K562 (cell line): Measurements from ENCODE around the gene MYL6B. TPM values are rescaled to one million over a fixed set of nuclear protein-coding genes. Genes with fewer than 3 reads are reported as not detected.

Experiments used
- CC2D1A ChIP-seq: fragments of 450-650 bp; IDR thresholded peaks from 2 replicates; pipeline ENCODE4 v1.6.1; 2017; ENCODE audit warnings: mild to moderate bottlenecking
- HNRNPL ChIP-seq: fragments of 200-400 bp; formaldehyde crosslinking; IDR thresholded peaks from 2 replicates; pipeline ENCODE4 v1.6.1; 2017; ENCODE audit warnings: low read depth, mild to moderate bottlenecking, low read length
- IFI16 ChIP-seq: fragments of 250-450 bp; sonication (Bioruptor Pico); IDR thresholded peaks from 2 replicates; pipeline ENCODE4 v2.1.2; 2022; ENCODE audit warnings: mild to moderate bottlenecking, inconsistent platforms
- KLF13 ChIP-seq: fragments of 450-650 bp; IDR thresholded peaks from 2 replicates; pipeline ENCODE4 v1.6.1; 2016; ENCODE audit warnings: missing genetic modification characterization, low read depth, mild to moderate bottlenecking, missing compliant biosample characterization, moderate library complexity, borderline replicate concordance
- MBD2 ChIP-seq: sonication (generic); IDR thresholded peaks from 2 replicates; pipeline ENCODE4 v1.6.1; 2016; ENCODE audit warnings: low read depth, borderline replicate concordance
- MED1 ChIP-seq: sonication (generic); formaldehyde crosslinking; IDR thresholded peaks from 2 replicates; pipeline ENCODE4 v1.8.1; 2023; ENCODE audit warnings: missing genetic modification reagents, borderline replicate concordance
- RUNX1 ChIP-seq: sonication (generic); IDR thresholded peaks from 2 replicates; pipeline ENCODE4 v1.6.1; 2016; ENCODE audit warnings: antibody characterized with exemption, low read depth
- STAT5A ChIP-seq: IDR thresholded peaks from 2 replicates; pipeline ENCODE4 v1.6.1; 2012; ENCODE audit warnings: low read length, inconsistent platforms, borderline replicate concordance
- ZNF197 ChIP-seq: fragments of 200-800 bp; sonication (Bioruptor generic); IDR thresholded peaks from 2 replicates; pipeline ENCODE4 v1.6.1; 2016; ENCODE audit warnings: low read depth, missing genetic modification characterization, missing compliant biosample characterization
- polyA plus RNA-seq, 8 experiments: library from polyadenylated mRNA; depleted of rRNA in 4 of 8; stranded (reverse) in 5 of 8; unstranded in 3 of 8; fragments of >200 nt; fragmentation: Nextera tagmentation in 2 of 8; fragmentation: Illumina TruSeq in 1 of 8; extraction: Ambion mirVana in 2 of 8; extraction: Trizol in 1 of 8; gene quantifications; 2 replicates each; pipeline versions ENCODE4 v1.2.1 to v1.2.3, GENCODE V29; 2011 to 2014; ENCODE audit warnings: inconsistent platforms in 1 of 8, missing spikeins in 1 of 8
- total RNA-seq, 7 experiments: library from RNA; depleted of rRNA in 6 of 7; stranded (reverse); fragments of >200 nt in 6 of 7; fragmentation: Illumina TruSeq in 2 of 7; extraction: Trizol in 2 of 7; gene quantifications; 2 replicates each; pipeline versions ENCODE4 v1.2.1 to v1.2.3, GENCODE V29; 2011 to 2021; ENCODE audit warnings: low replicate concordance in 1 of 7
- TF ChIP-seq, protein P1 (sequence below): fragments of 250-450 bp; sonication (Bioruptor Pico); IDR thresholded peaks from 2 replicates; pipeline ENCODE4 v1.6.1; 2021; ENCODE audit warnings: mild to moderate bottlenecking
- TF ChIP-seq, protein P2 (sequence below): fragments of 250-450 bp; sonication (Bioruptor Pico); IDR thresholded peaks from 2 replicates; pipeline ENCODE4 v1.4.0; 2020; ENCODE audit warnings: mild to moderate bottlenecking, moderate library complexity
- TF ChIP-seq, protein P3 (sequence below): sonication (generic); formaldehyde crosslinking; IDR thresholded peaks from 2 replicates; pipeline ENCODE4 v1.8.0; 2022; ENCODE audit warnings: mild to moderate bottlenecking, missing genetic modification reagents
- TF ChIP-seq, protein P4 (sequence below): fragments of 450-650 bp; IDR thresholded peaks from 2 replicates; pipeline ENCODE4 v1.6.1; 2014; ENCODE audit warnings: low read depth, mild to moderate bottlenecking, moderate library complexity, borderline replicate concordance

MYL6B gene
- total and polyA plus RNA-seq, 9 of the 15 experiments (the other 6 are each of a cell fraction or from before 2014, with no cell fraction given), result 42.8 to 77.3 (median 68.6) TPM

DNA sequence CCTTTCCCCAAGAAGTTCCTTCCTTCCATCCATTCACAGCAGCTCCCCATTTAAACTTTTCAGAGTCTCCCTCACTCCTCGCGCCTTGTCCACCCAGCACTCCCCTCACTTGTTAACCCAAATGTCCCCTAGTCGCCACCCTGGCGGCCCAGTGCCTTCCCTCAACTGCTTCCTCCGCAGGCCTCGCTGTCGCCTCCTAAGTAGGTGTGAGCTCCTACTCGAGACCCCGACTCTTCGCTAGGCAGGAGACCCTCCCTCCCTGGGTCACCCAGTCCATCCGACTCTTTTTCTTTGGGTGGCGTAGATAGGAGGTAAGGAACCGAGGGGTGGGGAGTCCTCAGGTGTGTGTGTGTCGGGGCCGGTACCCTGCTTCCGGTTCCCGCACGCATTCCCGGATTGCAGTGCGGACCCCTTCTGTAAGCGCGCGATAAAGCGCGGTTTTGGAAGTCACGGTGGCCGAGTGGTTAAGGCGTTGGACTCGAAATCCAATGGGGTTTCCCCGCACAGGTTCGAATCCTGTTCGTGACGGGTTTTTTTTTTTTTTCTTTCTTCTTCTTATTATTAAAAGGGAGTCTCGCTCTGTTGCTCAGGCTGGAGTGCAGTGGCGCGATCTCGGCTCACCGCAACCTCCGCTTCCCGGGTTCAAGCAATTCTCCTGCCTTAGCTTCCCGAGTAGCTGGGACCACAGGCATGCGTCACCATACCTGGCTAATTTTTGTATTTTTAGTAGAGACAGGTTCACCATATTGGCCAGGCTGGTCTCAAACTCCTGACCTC is 37.7 kb downstream of the MYL6B start (continued):
- TF ChIP-seq, protein P1, sequence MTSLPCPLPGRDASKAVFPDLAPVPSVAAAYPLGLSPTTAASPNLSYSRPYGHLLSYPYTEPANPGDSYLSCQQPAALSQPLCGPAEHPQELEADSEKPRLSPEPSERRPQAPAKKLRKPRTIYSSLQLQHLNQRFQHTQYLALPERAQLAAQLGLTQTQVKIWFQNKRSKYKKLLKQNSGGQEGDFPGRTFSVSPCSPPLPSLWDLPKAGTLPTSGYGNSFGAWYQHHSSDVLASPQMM, result no peak
- TF ChIP-seq MBD2 (no peak; the same call in 1 of the 2 replicates), HNRNPL (no peak), KLF13 (tag) (0 out of 2 replicates have a peak, but pooled peaks have one; percentile 33), RUNX1 (no peak), ZNF197 (no peak), STAT5A (no peak), CC2D1A (no peak), MED1 (CRISPR knock-in tag) (no peak), IFI16 (CRISPR knock-in tag) (no peak)
- TF ChIP-seq, protein P2, sequence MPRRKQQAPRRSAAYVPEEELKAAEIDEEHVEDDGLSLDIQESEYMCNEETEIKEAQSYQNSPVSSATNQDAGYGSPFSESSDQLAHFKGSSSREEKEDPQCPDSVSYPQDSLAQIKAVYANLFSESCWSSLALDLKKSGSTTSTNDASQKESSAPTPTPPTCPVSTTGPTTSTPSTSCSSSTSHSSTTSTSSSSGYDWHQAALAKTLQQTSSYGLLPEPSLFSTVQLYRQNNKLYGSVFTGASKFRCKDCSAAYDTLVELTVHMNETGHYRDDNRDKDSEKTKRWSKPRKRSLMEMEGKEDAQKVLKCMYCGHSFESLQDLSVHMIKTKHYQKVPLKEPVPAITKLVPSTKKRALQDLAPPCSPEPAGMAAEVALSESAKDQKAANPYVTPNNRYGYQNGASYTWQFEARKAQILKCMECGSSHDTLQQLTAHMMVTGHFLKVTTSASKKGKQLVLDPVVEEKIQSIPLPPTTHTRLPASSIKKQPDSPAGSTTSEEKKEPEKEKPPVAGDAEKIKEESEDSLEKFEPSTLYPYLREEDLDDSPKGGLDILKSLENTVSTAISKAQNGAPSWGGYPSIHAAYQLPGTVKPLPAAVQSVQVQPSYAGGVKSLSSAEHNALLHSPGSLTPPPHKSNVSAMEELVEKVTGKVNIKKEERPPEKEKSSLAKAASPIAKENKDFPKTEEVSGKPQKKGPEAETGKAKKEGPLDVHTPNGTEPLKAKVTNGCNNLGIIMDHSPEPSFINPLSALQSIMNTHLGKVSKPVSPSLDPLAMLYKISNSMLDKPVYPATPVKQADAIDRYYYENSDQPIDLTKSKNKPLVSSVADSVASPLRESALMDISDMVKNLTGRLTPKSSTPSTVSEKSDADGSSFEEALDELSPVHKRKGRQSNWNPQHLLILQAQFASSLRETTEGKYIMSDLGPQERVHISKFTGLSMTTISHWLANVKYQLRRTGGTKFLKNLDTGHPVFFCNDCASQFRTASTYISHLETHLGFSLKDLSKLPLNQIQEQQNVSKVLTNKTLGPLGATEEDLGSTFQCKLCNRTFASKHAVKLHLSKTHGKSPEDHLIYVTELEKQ (CRISPR knock-in tag), result no peak
- TF ChIP-seq, protein P3, sequence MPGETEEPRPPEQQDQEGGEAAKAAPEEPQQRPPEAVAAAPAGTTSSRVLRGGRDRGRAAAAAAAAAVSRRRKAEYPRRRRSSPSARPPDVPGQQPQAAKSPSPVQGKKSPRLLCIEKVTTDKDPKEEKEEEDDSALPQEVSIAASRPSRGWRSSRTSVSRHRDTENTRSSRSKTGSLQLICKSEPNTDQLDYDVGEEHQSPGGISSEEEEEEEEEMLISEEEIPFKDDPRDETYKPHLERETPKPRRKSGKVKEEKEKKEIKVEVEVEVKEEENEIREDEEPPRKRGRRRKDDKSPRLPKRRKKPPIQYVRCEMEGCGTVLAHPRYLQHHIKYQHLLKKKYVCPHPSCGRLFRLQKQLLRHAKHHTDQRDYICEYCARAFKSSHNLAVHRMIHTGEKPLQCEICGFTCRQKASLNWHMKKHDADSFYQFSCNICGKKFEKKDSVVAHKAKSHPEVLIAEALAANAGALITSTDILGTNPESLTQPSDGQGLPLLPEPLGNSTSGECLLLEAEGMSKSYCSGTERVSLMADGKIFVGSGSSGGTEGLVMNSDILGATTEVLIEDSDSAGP, result no peak
- TF ChIP-seq, protein P4, sequence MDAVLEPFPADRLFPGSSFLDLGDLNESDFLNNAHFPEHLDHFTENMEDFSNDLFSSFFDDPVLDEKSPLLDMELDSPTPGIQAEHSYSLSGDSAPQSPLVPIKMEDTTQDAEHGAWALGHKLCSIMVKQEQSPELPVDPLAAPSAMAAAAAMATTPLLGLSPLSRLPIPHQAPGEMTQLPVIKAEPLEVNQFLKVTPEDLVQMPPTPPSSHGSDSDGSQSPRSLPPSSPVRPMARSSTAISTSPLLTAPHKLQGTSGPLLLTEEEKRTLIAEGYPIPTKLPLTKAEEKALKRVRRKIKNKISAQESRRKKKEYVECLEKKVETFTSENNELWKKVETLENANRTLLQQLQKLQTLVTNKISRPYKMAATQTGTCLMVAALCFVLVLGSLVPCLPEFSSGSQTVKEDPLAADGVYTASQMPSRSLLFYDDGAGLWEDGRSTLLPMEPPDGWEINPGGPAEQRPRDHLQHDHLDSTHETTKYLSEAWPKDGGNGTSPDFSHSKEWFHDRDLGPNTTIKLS, result peak; percentile 57; the same call in 1 of the 2 replicates
